Measurements from ENCODE around the gene GGT5.
"Not testable (repeated sequence)": the region's sequence is repeated elsewhere in the genome, so short reads cannot be mapped to it uniquely, and the experiment has no call there.

GRCh38 chr22:24266495-24266894 lies 21.6 kb upstream of the GGT5 start:
- TF ChIP-seq, protein P1, sequence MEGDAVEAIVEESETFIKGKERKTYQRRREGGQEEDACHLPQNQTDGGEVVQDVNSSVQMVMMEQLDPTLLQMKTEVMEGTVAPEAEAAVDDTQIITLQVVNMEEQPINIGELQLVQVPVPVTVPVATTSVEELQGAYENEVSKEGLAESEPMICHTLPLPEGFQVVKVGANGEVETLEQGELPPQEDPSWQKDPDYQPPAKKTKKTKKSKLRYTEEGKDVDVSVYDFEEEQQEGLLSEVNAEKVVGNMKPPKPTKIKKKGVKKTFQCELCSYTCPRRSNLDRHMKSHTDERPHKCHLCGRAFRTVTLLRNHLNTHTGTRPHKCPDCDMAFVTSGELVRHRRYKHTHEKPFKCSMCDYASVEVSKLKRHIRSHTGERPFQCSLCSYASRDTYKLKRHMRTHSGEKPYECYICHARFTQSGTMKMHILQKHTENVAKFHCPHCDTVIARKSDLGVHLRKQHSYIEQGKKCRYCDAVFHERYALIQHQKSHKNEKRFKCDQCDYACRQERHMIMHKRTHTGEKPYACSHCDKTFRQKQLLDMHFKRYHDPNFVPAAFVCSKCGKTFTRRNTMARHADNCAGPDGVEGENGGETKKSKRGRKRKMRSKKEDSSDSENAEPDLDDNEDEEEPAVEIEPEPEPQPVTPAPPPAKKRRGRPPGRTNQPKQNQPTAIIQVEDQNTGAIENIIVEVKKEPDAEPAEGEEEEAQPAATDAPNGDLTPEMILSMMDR (IDR thresholded peaks at IDR 0.05; ENCODE audit: low read depth, low read length, poor library complexity, severe bottlenecking): not testable (repeated sequence)
- TF ChIP-seq EZH2phosphoT487 (IDR thresholded peaks at IDR 0.05; ENCODE audit: borderline replicate concordance, low read length): not testable (repeated sequence)
